ENCODE results near the gene SNAPC4. TPM values are rescaled to one million over a fixed set of nuclear protein-coding genes. Genes with fewer than 3 reads are reported as not detected.

The SNAPC4 gene
- polyA plus RNA-seq, 1 of the 3 experiments (the other 2 are of a cell fraction): 9.2 TPM

DNA sequence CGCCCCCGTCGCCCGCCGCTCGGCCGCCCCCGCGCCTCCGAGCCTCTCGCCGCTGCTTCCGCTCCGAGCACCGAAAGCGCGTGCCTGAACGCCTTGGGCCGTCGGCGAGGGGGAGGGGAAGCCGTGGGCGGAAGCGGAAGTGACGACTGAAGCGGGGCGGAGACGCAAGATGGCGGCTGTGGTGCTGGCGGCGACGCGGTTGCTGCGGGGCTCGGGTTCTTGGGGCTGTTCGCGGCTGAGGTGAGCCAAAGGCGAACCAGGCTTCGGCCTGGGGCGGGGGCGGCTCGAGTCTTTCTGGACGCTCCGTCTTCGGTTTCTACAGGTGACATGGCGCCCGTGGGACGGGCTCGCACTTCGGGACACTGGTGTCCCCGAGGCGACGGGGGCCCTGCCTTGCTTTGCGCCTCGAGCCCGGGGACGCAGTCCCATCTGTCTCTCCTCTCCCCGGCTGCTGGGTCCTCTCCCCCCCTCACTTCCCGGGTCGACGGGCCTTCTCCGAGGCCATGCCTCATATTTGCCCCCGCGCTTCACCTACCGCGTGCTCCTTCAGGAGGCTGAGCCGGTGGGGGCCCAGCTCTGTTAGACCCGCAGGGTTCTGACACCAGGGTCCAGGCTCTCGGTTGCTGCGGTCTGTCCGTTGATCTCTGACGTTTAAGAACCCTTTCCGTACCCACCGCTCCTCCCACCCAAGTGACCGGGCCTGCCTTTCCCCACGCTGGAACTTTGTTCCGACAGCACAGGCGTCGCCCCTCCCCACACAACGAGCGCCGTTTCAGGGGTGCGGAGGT is 10.7 kb upstream of the SNAPC4 start, which contains the start of the genes ENTR1 and PMPCA:
Gene ENTR1, minus strand, starts transcription at position 115 of the 788 bp plus-strand sequence. CDS start 217 bp downstream, outside the sequence.
Gene PMPCA, plus strand, starts transcription at position 159 of the 788 bp plus-strand sequence. Its CDS starts 11 bp downstream, at position 170.
- Histone ChIP-seq H4K20me1 (ENCODE audit: insufficient read depth) (peaks cover 7% of the 10 kb centered on the region), H3F3A (replicated peaks; ENCODE audit: insufficient read depth) (peaks cover 6% of the 10 kb centered on the region), H3K9me3 (no peaks in the 10 kb centered on the region), H3K9me2 (no peaks in the 10 kb centered on the region), H3K27ac (ENCODE audit: low read depth in 2 of 2, low read length in 1 of 2) (peak within 1 kb of the TSS; percentile 62 to 67; a peak in 3 of 4 replicates), H3K27me3 (ENCODE audit: insufficient read depth) (no peaks in the 10 kb centered on the region), H3K79me2 (ENCODE audit: insufficient read depth) (peaks cover 71% of the 10 kb centered on the region), H3K4me3 (ENCODE audit: low read depth in 2 of 2, low read length in 1 of 2) (peak within 1 kb of the TSS; percentile 92 to 98), H2AFZ (ENCODE audit: low read depth) (0 out of 2 replicates have a peak within 1 kb of the TSS, but pooled peaks have one; percentile 79), H3K9ac (peak within 1 kb of the TSS; percentile 88), H3K4me2 (peak within 1 kb of the TSS; percentile 99), H3K36me3 (replicated peaks in 1 of 2; ENCODE audit: control insufficient read depth in 1 of 2, insufficient read depth in 2 of 2, low read length in 1 of 2) (peaks cover 29 to 52% of the 10 kb centered on the region in 2 experiments), H3K4me1 (ENCODE audit: control insufficient read depth in 1 of 2, insufficient read depth in 2 of 2, low read depth in 1 of 2, low read length in 1 of 2) (peaks cover 16 to 24% of the 10 kb centered on the region in 2 experiments)
- DNase-seq: peak; percentile 99
- WGBS (ENCODE audit: low lambda C conversion rate): under 1% methylated on average over 49 of the region's 83 CpGs
- CTCF ChIA-PET: interaction anchor here (1.0 to 3.6 kb wide), 6 partner anchors 10 to 46 kb away, joined by 3 to 26 read pairs (median 6); partner anchors contain the start of genes DNLZ and SNAPC4
- POLR2A ChIA-PET: interaction anchor here (1.1 to 1.4 kb wide), 2 partner anchors 47 to 84 kb away, joined by 3 to 5 read pairs; partner anchors contain the start of gene DNLZ
- TF ChIP-seq TEAD4 (IDR thresholded peaks at IDR 0.05; ENCODE audit: borderline replicate concordance, insufficient read depth) (no peak), MXI1 (IDR thresholded peaks at IDR 0.05; ENCODE audit: low read depth, low read length) (peak; percentile 78), NFIC (IDR thresholded peaks at IDR 0.05; ENCODE audit: borderline replicate concordance) (no peak), GABPA (IDR thresholded peaks at IDR 0.05; ENCODE audit: low read depth) (peak; percentile 91), TCF12 (IDR thresholded peaks at IDR 0.05) (no peak), POLR2AphosphoS5 (IDR thresholded peaks at IDR 0.05; ENCODE audit: low read depth, low read length) (peak; percentile 96), EZH2phosphoT487 (IDR thresholded peaks at IDR 0.05; ENCODE audit: borderline replicate concordance, low read depth) (no peak), TAF1 (IDR thresholded peaks at IDR 0.05; ENCODE audit: borderline replicate concordance, low read depth, low read length) (peak; percentile 97), JUND (IDR thresholded peaks at IDR 0.05) (no peak), FOXJ3 (CRISPR knock-in tag; IDR thresholded peaks at IDR 0.05) (no peak), FOXM1 (IDR thresholded peaks at IDR 0.05; ENCODE audit: low read depth) (no peak), CTCF (IDR thresholded peaks at IDR 0.05) (no peak), MEF2A (IDR thresholded peaks at IDR 0.05; ENCODE audit: borderline replicate concordance, low read depth) (no peak), ELF1 (IDR thresholded peaks at IDR 0.05) (peak; percentile 67), YY1 (IDR thresholded peaks at IDR 0.05; ENCODE audit: low read depth) (peak; percentile 97), RFX5 (IDR thresholded peaks at IDR 0.05; ENCODE audit: low read length) (no peak), FOSL2 (IDR thresholded peaks at IDR 0.05; ENCODE audit: borderline replicate concordance, low read depth) (no peak), RXRA (IDR thresholded peaks at IDR 0.05; ENCODE audit: borderline replicate concordance, low read depth) (no peak), RAD21 (IDR thresholded peaks at IDR 0.05; ENCODE audit: low read length) (no peak), EP300 (IDR thresholded peaks at IDR 0.05; ENCODE audit: borderline replicate concordance in 1 of 2, low read depth in 1 of 2, low read length in 1 of 2) (no peak), NRF1 (IDR thresholded peaks at IDR 0.05; ENCODE audit: low read depth, low read length) (no peak), MAX (IDR thresholded peaks at IDR 0.05; ENCODE audit: low read depth) (peak; percentile 95), USF2 (IDR thresholded peaks at IDR 0.05; ENCODE audit: borderline replicate concordance, low read depth, low read length) (no peak), SMC3 (IDR thresholded peaks at IDR 0.05; ENCODE audit: low read depth, low read length) (no peak), RCOR1 (IDR thresholded peaks at IDR 0.05; ENCODE audit: low read length) (no peak), GATA2 (CRISPR knock-in tag; IDR thresholded peaks at IDR 0.05) (no peak), REST (IDR thresholded peaks at IDR 0.05; ENCODE audit: low read depth, low read length) (peak; percentile 58), USF1 (IDR thresholded peaks at IDR 0.05; ENCODE audit: borderline replicate concordance, low read depth) (no peak)
